NT2/D1 (cell line): ENCODE data around the gene MORN5.

Experiments
- DNase-seq: peaks from one replicate; pipeline ENCODE4 v3.0.0-alpha.2; 2011; ENCODE audit warnings: low read depth, low spot score
- H3K27me3 ChIP-seq: 2 replicates; pipeline ENCODE4 v1.6.0; 2011; ENCODE audit warnings: mild to moderate bottlenecking; ENCODE audit not compliant: insufficient read length, insufficient read depth
- H3K36me3 ChIP-seq: 2 replicates; pipeline ENCODE4 v1.6.1; 2011; ENCODE audit warnings: mild to moderate bottlenecking, low read length, mixed read lengths; ENCODE audit not compliant: insufficient read depth, insufficient read length
- H3K4me1 ChIP-seq: 2 replicates; pipeline ENCODE4 v1.5.1; 2011; ENCODE audit not compliant: insufficient read depth, insufficient read length
- H3K4me3 ChIP-seq: 2 replicates; pipeline ENCODE4 v1.5.1; 2011; ENCODE audit warnings: low read depth; ENCODE audit not compliant: insufficient read length
- H3K9ac ChIP-seq: 2 replicates; pipeline ENCODE4 v1.6.0; 2011; ENCODE audit warnings: low read depth; ENCODE audit not compliant: insufficient read length
- H3K9me3 ChIP-seq: 2 replicates; pipeline ENCODE4 v1.5.1; 2011; ENCODE audit warnings: mild to moderate bottlenecking, low read length; ENCODE audit not compliant: insufficient read depth
- SUZ12 ChIP-seq: IDR thresholded peaks from 2 replicates; pipeline ENCODE4 v1.6.1; 2011; ENCODE audit not compliant: insufficient read length, insufficient read depth; ENCODE audit errors: extremely low read depth
- YY1 ChIP-seq: IDR thresholded peaks from 2 replicates; pipeline ENCODE4 v1.6.1; 2011; ENCODE audit not compliant: insufficient read length, insufficient read depth
- ZNF274 ChIP-seq: IDR thresholded peaks from 2 replicates; pipeline ENCODE4 v1.6.1; 2011; ENCODE audit warnings: mild to moderate bottlenecking, low read depth, low read length

Gene MORN5

GRCh38 chr9:122218935-122219855 is 59.5 kb downstream of the MORN5 start:
- H3K4me3 ChIP-seq, result peak overlapping the region; percentile 48
- DNase-seq, result no peak
- no peak for TF ChIP-seq SUZ12
- TF ChIP-seq ZNF274, result no peak
- TF ChIP-seq YY1, result no peak
- no peaks in the 10 kb centered on the region for H3K36me3 ChIP-seq
- peaks cover 99% of the 10 kb centered on the region for H3K27me3 ChIP-seq
- H3K9ac ChIP-seq, result peak overlapping the region; percentile 63
- no peaks in the 10 kb centered on the region for H3K9me3 ChIP-seq
- peaks cover 17% of the 10 kb centered on the region for H3K4me1 ChIP-seq

GRCh38 chr9:122219856-122220672 is 60.4 kb downstream of the MORN5 start:
- DNase-seq, result no peak
- Histone ChIP-seq H3K4me3 (peak overlapping the region; percentile 48), H3K9me3 (no peaks in the 10 kb centered on the region), H3K27me3 (peaks cover 99% of the 10 kb centered on the region), H3K4me1 (peaks cover 14% of the 10 kb centered on the region), H3K36me3 (no peaks in the 10 kb centered on the region), H3K9ac (peak overlapping the region; percentile 63)
- no peak for TF ChIP-seq YY1
- TF ChIP-seq ZNF274, result no peak
- TF ChIP-seq SUZ12, result no peak

GRCh38 chr9:122220673-122221182 is 61.0 kb downstream of the MORN5 start:
- TF ChIP-seq ZNF274 (no peak), YY1 (no peak), SUZ12 (peak; percentile 9)
- H3K36me3 ChIP-seq, result no peaks in the 10 kb centered on the region
- no peaks in the 10 kb centered on the region for H3K9me3 ChIP-seq
- peaks cover 99% of the 10 kb centered on the region for H3K27me3 ChIP-seq
- H3K4me1 ChIP-seq, result peaks cover 14% of the 10 kb centered on the region
- H3K9ac ChIP-seq, result no peak overlapping the region
- peak overlapping the region; percentile 48 for H3K4me3 ChIP-seq
- DNase-seq, result no peak

- TF ChIP-seq SUZ12, result peak; percentile 7
- no peak for TF ChIP-seq YY1
- no peak for TF ChIP-seq ZNF274
- H3K9me3 ChIP-seq, result no peaks in the 10 kb centered on the region
- no peak overlapping the region for H3K4me3 ChIP-seq
- H3K4me1 ChIP-seq, result peaks cover 14% of the 10 kb centered on the region
- H3K27me3 ChIP-seq, result peaks cover 99% of the 10 kb centered on the region
- no peak overlapping the region for H3K9ac ChIP-seq
- no peak for DNase-seq
- no peaks in the 10 kb centered on the region for H3K36me3 ChIP-seq
Measured at GRCh38 chr9:122221183-122221811, 61.6 kb downstream of the MORN5 start.

GRCh38 chr9:122222791-122223190 is 63.1 kb downstream of the MORN5 start:
- Histone ChIP-seq H3K27me3 (peaks cover 99% of the 10 kb centered on the region), H3K4me1 (peaks cover 16% of the 10 kb centered on the region), H3K4me3 (no peak overlapping the region), H3K9ac (no peak overlapping the region), H3K9me3 (no peaks in the 10 kb centered on the region), H3K36me3 (no peaks in the 10 kb centered on the region)
- TF ChIP-seq YY1 (no peak), ZNF274 (no peak), SUZ12 (no peak)
- DNase-seq, result no peak

- peaks cover 16% of the 10 kb centered on the region for H3K4me1 ChIP-seq
- no peaks in the 10 kb centered on the region for H3K9me3 ChIP-seq
- H3K4me3 ChIP-seq, result no peak overlapping the region
- peaks cover 98% of the 10 kb centered on the region for H3K27me3 ChIP-seq
- H3K36me3 ChIP-seq, result no peaks in the 10 kb centered on the region
- no peak overlapping the region for H3K9ac ChIP-seq
- no peak for DNase-seq
- TF ChIP-seq YY1 (no peak), SUZ12 (no peak), ZNF274 (no peak)
Measured at GRCh38 chr9:122223435-122223834, 63.7 kb downstream of the MORN5 start.
